GM21367 (cell line): Measurements from ENCODE around the gene C8G.

Experiments
- ATAC-seq: cut with Tn5 transposase; IDR thresholded peaks from one replicate; pipeline ENCODE4 v1.9.1; 2021; ENCODE audit not compliant: unreplicated experiment

The C8G gene

GRCh38 chr9:136952876-136953770 is 8.1 kb downstream of the C8G start:
- ATAC-seq: no peak

DNA sequence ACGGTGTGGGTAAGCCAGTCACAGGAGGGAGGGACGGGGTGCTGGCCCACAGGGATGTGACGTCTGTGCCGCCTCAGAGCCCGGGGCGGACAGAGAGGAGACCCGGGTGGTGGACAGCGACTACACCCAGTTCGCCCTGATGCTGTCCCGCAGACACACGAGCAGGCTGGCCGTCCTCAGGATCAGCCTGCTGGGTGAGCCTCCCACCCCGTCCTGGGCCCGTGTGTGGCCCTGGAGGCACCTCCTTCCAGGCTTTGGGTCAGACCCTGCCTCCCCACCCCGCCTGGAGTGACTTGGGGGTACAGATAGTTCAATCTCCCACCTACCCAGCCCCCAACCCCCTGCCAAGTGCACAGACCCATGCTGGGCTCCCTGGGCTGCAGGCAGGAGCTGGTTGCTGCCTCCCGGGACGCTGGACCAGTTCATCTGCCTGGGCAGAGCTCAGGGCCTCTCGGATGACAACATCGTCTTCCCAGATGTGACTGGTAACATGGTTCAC is 8.8 kb downstream of the C8G start:
- ATAC-seq: no peak

- no peak for ATAC-seq
Observed at GRCh38 chr9:136954270-136955083, 9.4 kb downstream of the C8G start.

GRCh38 chr9:136955202-136955942 is 10.3 kb downstream of the C8G start:
- no peak for ATAC-seq

- ATAC-seq: no peak
Observed at GRCh38 chr9:136955943-136956335, 10.9 kb downstream of the C8G start.

- no peak for ATAC-seq
Observed at GRCh38 chr9:136956604-136957003, 11.6 kb downstream of the C8G start.

GRCh38 chr9:136957461-136957860 is 12.4 kb downstream of the C8G start:
- no peak for ATAC-seq

DNA sequence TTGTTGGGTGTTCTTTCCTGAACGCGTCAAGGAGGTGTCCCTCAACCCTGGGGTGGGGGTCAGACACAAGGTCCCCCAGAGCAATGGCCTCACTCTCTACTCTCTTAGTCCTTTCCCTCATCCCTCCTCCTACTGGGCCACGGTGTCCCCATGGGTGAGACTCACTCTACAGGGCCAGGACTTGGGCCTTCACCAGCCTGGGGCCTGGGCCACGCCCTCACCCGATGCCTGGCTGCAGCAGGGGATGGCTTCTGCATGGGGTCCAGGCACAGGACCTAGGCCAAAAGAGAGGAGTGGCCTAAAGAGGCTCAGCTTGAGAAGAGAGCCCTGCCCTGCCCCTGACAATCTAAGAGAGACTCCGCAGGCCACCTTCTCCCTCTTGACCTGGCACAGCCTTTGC is 12.9 kb downstream of the C8G start:
- no peak for ATAC-seq

DNA sequence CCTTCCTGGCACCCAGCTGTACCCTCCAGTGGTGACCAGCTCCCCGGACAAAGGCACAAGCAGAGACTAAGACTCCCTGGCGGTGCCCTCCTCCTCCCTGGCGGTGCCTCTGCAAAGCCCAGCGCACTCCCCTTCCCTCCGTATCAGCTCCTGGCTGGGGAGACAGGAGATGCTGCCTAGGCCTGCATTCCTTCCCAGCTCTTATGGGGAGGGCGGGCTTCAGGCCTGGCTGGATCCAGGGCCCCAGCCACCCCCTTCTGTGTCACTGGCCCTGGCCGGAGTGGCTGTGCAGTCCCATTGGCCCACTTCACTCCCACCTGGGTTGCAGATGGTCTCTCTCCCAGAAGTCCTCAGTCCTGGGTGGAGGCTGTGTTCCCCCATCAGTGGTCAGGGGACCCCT is 13.4 kb downstream of the C8G start:
- no peak for ATAC-seq

DNA sequence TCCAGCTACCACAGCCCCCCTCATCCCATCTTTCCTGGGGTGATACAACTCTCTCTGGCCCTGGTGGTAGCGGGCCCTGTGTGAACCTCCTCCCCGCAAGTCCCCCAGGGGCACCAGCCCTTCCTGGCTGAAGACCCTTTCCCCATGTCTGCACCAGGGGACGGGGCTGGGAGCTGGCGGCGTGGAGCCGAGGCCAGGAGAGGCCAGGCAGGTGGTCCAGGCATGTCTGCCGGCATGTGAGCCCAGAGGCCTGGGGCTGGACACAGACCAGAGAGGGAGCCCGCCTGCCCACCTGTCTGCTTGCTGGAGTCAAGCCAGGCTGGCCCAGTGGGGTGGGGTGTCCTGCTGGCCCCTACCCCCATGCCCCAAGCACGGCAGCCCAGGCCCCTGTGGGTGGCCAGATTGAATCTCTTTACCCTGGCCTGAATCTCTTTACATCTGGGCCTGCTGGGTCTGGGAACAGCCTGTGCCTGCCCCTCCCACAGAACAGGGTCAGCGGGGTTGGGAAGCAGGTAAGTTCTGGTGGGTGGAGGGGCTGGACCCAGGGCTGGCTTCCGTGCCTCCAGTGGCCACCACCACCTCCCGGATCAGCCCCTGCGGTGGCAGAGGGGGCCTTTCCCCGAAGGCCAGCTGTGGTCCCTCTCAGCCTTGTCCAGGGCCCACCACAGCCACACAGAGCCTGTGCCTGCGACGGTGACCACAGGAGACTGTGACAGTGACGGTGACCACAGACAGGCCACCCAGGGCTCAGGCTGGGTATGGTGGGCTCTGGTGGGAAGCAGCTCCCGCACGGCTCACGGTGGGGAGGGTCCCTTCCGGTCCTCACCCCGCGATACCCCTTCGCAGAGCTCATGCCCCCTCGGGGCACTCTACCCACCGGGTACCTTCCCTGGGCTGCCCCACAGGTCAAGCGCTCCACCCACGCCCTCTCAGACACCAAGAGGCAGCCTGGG is 14.1 kb downstream of the C8G start:
- no peak for ATAC-seq

GRCh38 chr9:136960212-136960937 is 15.3 kb downstream of the C8G start:
- ATAC-seq: no peak

- no peak for ATAC-seq
Observed at GRCh38 chr9:136960938-136961275, 15.9 kb downstream of the C8G start.

- ATAC-seq: no peak
Observed at GRCh38 chr9:136961279-136962065, 16.4 kb downstream of the C8G start.

GRCh38 chr9:136962163-136962562 is 17.1 kb downstream of the C8G start:
- ATAC-seq: no peak

GRCh38 chr9:136962701-136963248 is 17.7 kb downstream of the C8G start:
- ATAC-seq: no peak

GRCh38 chr9:136963341-136963740 is 18.3 kb downstream of the C8G start:
- no peak for ATAC-seq

- ATAC-seq: no peak
Observed at GRCh38 chr9:136963751-136964150, 18.7 kb downstream of the C8G start.

DNA sequence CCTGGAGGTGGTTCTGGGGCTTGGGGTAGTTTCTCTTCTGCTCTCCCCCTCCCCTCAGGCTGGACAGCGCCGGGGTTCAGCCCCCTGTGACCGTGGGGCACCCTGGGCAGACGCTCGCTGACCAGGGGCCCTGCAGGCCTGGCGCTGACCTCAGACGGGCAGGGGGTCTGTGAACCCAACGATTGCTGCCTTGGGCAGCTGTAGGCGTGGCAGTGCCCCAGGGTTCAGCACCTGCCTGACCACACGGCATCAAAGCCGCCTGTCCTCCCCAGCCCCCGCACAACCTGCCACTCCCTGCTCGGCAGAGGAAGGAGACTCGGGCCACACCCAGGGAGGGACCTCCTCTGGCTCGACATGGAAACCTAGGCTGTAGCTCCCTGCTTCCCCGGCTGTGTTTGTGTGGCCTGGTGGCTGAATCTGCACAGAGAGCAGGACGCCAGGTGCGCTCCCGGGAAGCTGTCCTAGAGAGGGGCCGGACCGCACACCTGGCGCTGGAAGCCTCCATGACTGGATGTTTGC is 19.2 kb downstream of the C8G start:
- ATAC-seq: no peak
